HepG2 (cell line): ENCODE measurements around the gene VPS54. TPM values are rescaled to one million over a fixed set of nuclear protein-coding genes. Genes with fewer than 3 reads are reported as not detected.
A peak's percentile ranks its signal among the peaks of the same experiment; 100 is the strongest.

Experiments used
- ATAC-seq: fragments of 200-7000 bp; cut with Tn5 transposase; 3 replicates; pipeline ENCODE4 v1.9.1; 2020; ENCODE audit warnings: mild to moderate bottlenecking, moderate library complexity
- BruUV-seq: library from RNA; stranded (reverse); fragments of 400-500 nt; replicated peaks from 2 replicates; lab custom pipeline; 2021; lab: Mats Ljungman, UMichigan
- CTCF ChIA-PET: fragments of 300-600 bp; formaldehyde crosslinking; extraction: SDS; loops from one replicate; lab custom pipeline; 2021; ENCODE audit warnings: low total read pairs, inconsistent platforms, low intra/inter-chr PET ratio; lab: Yijun Ruan, JAX
- POLR2A ChIA-PET: fragments of 350-600 bp; sonication (Branson Sonifier 250); formaldehyde crosslinking; loops from one replicate; lab custom pipeline; 2020; ENCODE audit warnings: antibody characterized with exemption, inconsistent platforms; lab: Yijun Ruan, JAX
- DNase-seq: peaks from one replicate; pipeline ENCODE4 v3.0.0-alpha.2; 2015; ENCODE audit warnings: low spot score
- FAIRE-seq: peaks from 3 replicates; lab custom pipeline; 2011; peaks lifted over from hg19 to GRCh38; lab: Jason Lieb, UNC
- H2AFZ ChIP-seq: one replicate; pipeline ENCODE4 v1.6.1; 2011; ENCODE audit warnings: low read length, inconsistent platforms
- H3K27ac ChIP-seq: fragments of 300-600 bp; 3 replicates; pipeline ENCODE4 v1.8.0; 2011; ENCODE audit warnings: mixed run types, mild to moderate bottlenecking, mixed read lengths, low read length, inconsistent platforms; ENCODE audit not compliant: insufficient read depth; ENCODE audit errors: extremely low read length
- H3K27me3 ChIP-seq, 2 experiments: fragments of 200-600 bp in 1 of 2; 2 replicates in 1 of 2; 3 replicates in 1 of 2; pipeline versions ENCODE4 v1.6.0 to v1.8.0; 2011; ENCODE audit warnings: low read length in 2 of 2, mild to moderate bottlenecking in 2 of 2, moderate library complexity in 2 of 2, inconsistent platforms in 1 of 2; ENCODE audit not compliant: insufficient read depth in 2 of 2, control insufficient read depth in 1 of 2
- H3K36me3 ChIP-seq, 2 experiments: fragments of 200-600 bp in 1 of 2; replicated peaks in 1 of 2; 2 replicates in 1 of 2; 3 replicates in 1 of 2; pipeline versions ENCODE4 v1.5.1 to v1.8.0; 2011; ENCODE audit warnings: low read length in 2 of 2, inconsistent platforms in 1 of 2; ENCODE audit not compliant: insufficient read depth in 2 of 2, control insufficient read depth in 1 of 2
- H3K4me1 ChIP-seq: 2 replicates; pipeline ENCODE4 v1.5.1; 2012; ENCODE audit warnings: low read length, inconsistent platforms; ENCODE audit not compliant: insufficient read depth
- H3K4me2 ChIP-seq: 2 replicates; pipeline ENCODE4 v1.6.0; 2011; ENCODE audit warnings: low read depth, low read length, inconsistent platforms
- H3K4me3 ChIP-seq, 3 experiments: fragments of 200-600 bp in 1 of 3; sonication (generic), shearing (Covaris generic) in 1 of 3; replicated peaks in 1 of 3; 2 replicates each; pipeline ENCODE4 v1.5.1; 2011 to 2016; ENCODE audit warnings: low read length in 3 of 3, inconsistent platforms in 2 of 3, low read depth in 2 of 3, mild to moderate bottlenecking in 2 of 3, control low read depth in 1 of 3, mixed read lengths in 1 of 3; ENCODE audit not compliant: insufficient read depth in 1 of 3
- H3K79me2 ChIP-seq: one replicate; pipeline ENCODE4 v1.6.1; 2011; ENCODE audit warnings: low read length, inconsistent platforms; ENCODE audit not compliant: insufficient read depth
- H3K9ac ChIP-seq: 2 replicates; pipeline ENCODE4 v1.6.0; 2011; ENCODE audit warnings: mild to moderate bottlenecking, low read depth, low read length, inconsistent platforms; ENCODE audit not compliant: insufficient read depth
- H3K9me3 ChIP-seq: 2 replicates; pipeline ENCODE4 v1.5.1; 2012; ENCODE audit warnings: mild to moderate bottlenecking, low read length
- H4K20me1 ChIP-seq: 2 replicates; pipeline ENCODE4 v1.6.0; 2011; ENCODE audit warnings: inconsistent platforms, mild to moderate bottlenecking, low read length, moderate library complexity; ENCODE audit not compliant: insufficient read depth
- FOXA1 ChIP-seq, 2 experiments: fragments of 450-650 bp in 1 of 2; sonication (generic) in 1 of 2; formaldehyde crosslinking in 1 of 2; IDR thresholded peaks; 2 replicates each; pipeline versions ENCODE4 v1.4.0 to v1.6.1; 2016 to 2020; ENCODE audit warnings: missing genetic modification reagents in 1 of 2
- GABPA ChIP-seq, 2 experiments: IDR thresholded peaks; 2 replicates each; pipeline ENCODE4 v1.6.1; 2011 to 2016; ENCODE audit warnings: low read depth in 2 of 2, low read length in 1 of 2, missing biosample characterization in 1 of 2, missing genetic modification characterization in 1 of 2
- HDAC1 ChIP-seq: sonication (generic); formaldehyde crosslinking; IDR thresholded peaks from 2 replicates; pipeline ENCODE4 v1.5.1; 2020; ENCODE audit warnings: mild to moderate bottlenecking, missing genetic modification reagents
- KMT2B ChIP-seq: IDR thresholded peaks from 2 replicates; pipeline ENCODE4 v1.6.1; 2016; ENCODE audit warnings: missing genetic modification reagents, missing compliant biosample characterization
- MAFG ChIP-seq: sonication (generic); formaldehyde crosslinking; IDR thresholded peaks from 2 replicates; pipeline ENCODE4 v1.5.1; 2020; ENCODE audit warnings: mild to moderate bottlenecking, missing genetic modification reagents
- NFE2L2 ChIP-seq: fragments of 150-350 bp; IDR thresholded peaks from 2 replicates; pipeline ENCODE4 v1.6.1; 2014; ENCODE audit warnings: low read length
- PITX1 ChIP-seq: sonication (generic); formaldehyde crosslinking; IDR thresholded peaks from 2 replicates; pipeline ENCODE4 v1.5.1; 2020; ENCODE audit warnings: mild to moderate bottlenecking, missing genetic modification reagents
- SMYD3 ChIP-seq: sonication (generic); formaldehyde crosslinking; IDR thresholded peaks from 2 replicates; pipeline ENCODE4 v1.8.1; 2023; ENCODE audit warnings: mild to moderate bottlenecking, missing genetic modification reagents
- TCF12 ChIP-seq, 2 experiments: fragments of 450-650 bp in 1 of 2; sonication (generic) in 1 of 2; formaldehyde crosslinking in 1 of 2; IDR thresholded peaks; 2 replicates each; pipeline versions ENCODE4 v1.6.1 to v1.8.0; 2017 to 2022; ENCODE audit warnings: antibody characterized with exemption in 1 of 2, mild to moderate bottlenecking in 1 of 2, missing genetic modification reagents in 1 of 2, moderate library complexity in 1 of 2
- THYN1 ChIP-seq: sonication (generic); formaldehyde crosslinking; IDR thresholded peaks from 2 replicates; pipeline ENCODE4 v1.8.1; 2023; ENCODE audit warnings: low read depth, mild to moderate bottlenecking, moderate library complexity, missing genetic modification reagents, borderline replicate concordance
- ZC3H13 ChIP-seq: sonication (generic); formaldehyde crosslinking; IDR thresholded peaks from 2 replicates; pipeline ENCODE4 v1.8.1; 2023; ENCODE audit warnings: mild to moderate bottlenecking, missing genetic modification reagents, moderate library complexity
- ZNF652 ChIP-seq: IDR thresholded peaks from 2 replicates; pipeline ENCODE4 v1.6.1; 2016; ENCODE audit warnings: low read depth, borderline replicate concordance
- ZNF678 ChIP-seq: sonication (generic); formaldehyde crosslinking; IDR thresholded peaks from 2 replicates; pipeline ENCODE4 v1.4.0; 2020; ENCODE audit warnings: mild to moderate bottlenecking, missing genetic modification reagents
- ZNF766 ChIP-seq: sonication (generic); formaldehyde crosslinking; IDR thresholded peaks from 2 replicates; pipeline ENCODE4 v1.5.0; 2020; ENCODE audit warnings: missing genetic modification reagents, borderline replicate concordance
- ZNF782 ChIP-seq: sonication (generic); formaldehyde crosslinking; IDR thresholded peaks from 2 replicates; pipeline ENCODE4 v1.4.0; 2020; ENCODE audit warnings: missing genetic modification reagents, mild to moderate bottlenecking, borderline replicate concordance
- WGBS: methylation state at CpG from one replicate; pipeline ENCODE4 v1.1.6; 2017; ENCODE audit warnings: low lambda C conversion rate; 5-methylcytosine and 5-hydroxymethylcytosine counted together
- in situ Hi-C: cut with HindIII; loops from 2 replicates; pipeline ENCODE4 v1.10.0; 2017; ENCODE audit warnings: low pct_unique_long_range_greater_than_20kb; ENCODE audit not compliant: extremely low pct_ligation_motif_present
- intact Hi-C: fragments of 100-400 bp; cut with micrococcal nuclease; formaldehyde crosslinking; loops from one replicate; pipeline ENCODE4 v1.10.0; 2022; ENCODE audit not compliant: unreplicated experiment
- polyA plus RNA-seq, 8 experiments: library from polyadenylated mRNA; depleted of rRNA in 3 of 8; stranded (reverse) in 7 of 8; unstranded in 1 of 8; fragments of >200 nt; fragmentation: Illumina TruSeq in 4 of 8; extraction: Trizol in 4 of 8; gene quantifications; 2 replicates each; pipeline versions ENCODE4 v1.2.1 to v1.2.3, GENCODE V29; 2011 to 2016; ENCODE audit warnings: low read depth in 4 of 8, missing spikeins in 1 of 8, mixed read lengths in 1 of 8; ENCODE audit not compliant: insufficient read depth in 1 of 8
- total RNA-seq, 5 experiments: library from RNA; depleted of rRNA; stranded (reverse); fragments of >200 nt; fragmentation: Illumina TruSeq; extraction: Trizol; gene quantifications; 2 replicates each; pipeline ENCODE4 v1.2.3, GENCODE V29; 2016; ENCODE audit warnings: low read depth in 1 of 5
- TF ChIP-seq, protein P1 (sequence below): sonication (generic); formaldehyde crosslinking; IDR thresholded peaks from 2 replicates; pipeline ENCODE4 v1.9.0; 2022; ENCODE audit warnings: low read depth, missing genetic modification reagents
- TF ChIP-seq, protein P2 (sequence below): sonication (generic); formaldehyde crosslinking; IDR thresholded peaks from 2 replicates; pipeline ENCODE4 v1.4.0; 2020; ENCODE audit warnings: missing genetic modification reagents, borderline replicate concordance
- TF ChIP-seq, protein P3 (sequence below): IDR thresholded peaks from 2 replicates; pipeline ENCODE4 v1.6.1; 2016; ENCODE audit warnings: missing genetic modification reagents, missing compliant biosample characterization

Gene VPS54
- total and polyA plus RNA-seq, 2 of the 13 experiments (the other 11 are each of a cell fraction or from before 2014, with no cell fraction given), result 64.7 to 77.5 TPM

DNA sequence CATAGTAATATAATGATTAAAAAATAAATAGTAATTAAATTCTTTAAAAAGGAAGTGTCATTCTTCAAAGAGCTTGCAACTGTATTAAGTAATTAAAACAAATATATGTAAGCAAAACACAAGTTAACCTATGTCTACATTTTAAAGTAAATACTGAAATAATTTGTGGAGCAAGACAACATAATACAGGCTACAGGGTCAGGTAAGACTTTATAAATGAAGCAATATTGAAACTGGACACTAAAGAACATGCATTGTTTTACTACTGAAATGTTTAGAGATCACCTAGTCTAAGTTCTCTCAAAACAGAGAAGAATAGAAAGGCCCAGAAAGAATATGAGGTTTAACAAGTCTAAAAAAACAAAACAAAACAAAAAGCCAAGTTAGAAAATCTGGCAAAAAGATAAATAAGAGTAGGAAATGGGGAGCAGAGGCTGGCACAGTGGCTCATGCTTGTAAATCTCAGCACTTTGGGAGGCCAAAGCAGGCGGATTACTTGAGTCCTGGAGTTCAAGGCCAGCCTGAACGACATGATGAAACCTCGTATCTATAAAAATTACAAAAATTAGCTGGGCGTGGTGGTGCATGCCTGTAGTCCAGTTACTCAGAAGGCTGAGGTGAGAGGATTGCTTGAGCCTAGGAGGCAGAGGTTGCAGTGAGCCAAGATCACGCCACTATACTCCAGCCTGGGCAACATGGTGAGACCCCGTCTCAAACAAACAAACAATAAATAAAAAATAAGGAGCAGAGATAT lies 34.4 kb downstream of the VPS54 start:
- Histone ChIP-seq H3K4me3 (peak overlapping the region in 2 of 3 experiments; percentile 5 to 27; a peak in 2 of 6 replicates), H3K27me3 (no peaks in the 10 kb centered on the region), H3K4me2 (peak overlapping the region; percentile 62), H4K20me1 (no peaks in the 10 kb centered on the region), H3K9me3 (no peaks in the 10 kb centered on the region), H3K79me2 (peaks cover 72% of the 10 kb centered on the region), H3K36me3 (peaks cover 1 to 31% of the 10 kb centered on the region in 2 experiments), H3K9ac (peak overlapping the region; percentile 52), H3K4me1 (peaks cover 96% of the 10 kb centered on the region), H3K27ac (peak overlapping the region; percentile 81), H2AFZ (no peak overlapping the region)
- ChIA-PET CTCF (no interaction called here), POLR2A (interaction anchor here (0.8 to 1.8 kb wide), 8 partner anchors 9 to 143 kb away, joined by 3 to 9 read pairs (median 6); partner anchors contain the start of gene UGP2)
- FAIRE-seq (peak; percentile 15), DNase-seq (peak; percentile 94), ATAC-seq (peak; percentile 77)
- 6% methylated on average over 6 of the region's 6 CpGs for WGBS
- no TSS peak for BruUV-seq
- intact Hi-C loops, result loop anchor here (1.0 to 5.0 kb wide), 3 partner anchors 9 to 42 kb away; no protein-coding TSS in a partner anchor
- in situ Hi-C loops, result no loop called here
- TF ChIP-seq ZC3H13 (CRISPR knock-in tag) (no peak), MAFG (CRISPR knock-in tag) (no peak), ZNF652 (CRISPR knock-in tag) (no peak), FOXA1 (IDR thresholded peaks at IDR 0.05) (no peak; the same call in 1 of the 2 replicates), FOXA1 (CRISPR knock-in tag; IDR thresholded peaks at IDR 0.05) (peak; percentile 61; the same call in 1 of the 2 replicates), ZNF766 (CRISPR knock-in tag) (peak; percentile 70; the same call in 1 of the 2 replicates), GABPA (IDR thresholded peaks at IDR 0.05; ENCODE audit: low read depth, low read length) (no peak), GABPA (CRISPR knock-in tag; IDR thresholded peaks at IDR 0.05; ENCODE audit: low read depth) (peak; percentile 27; the same call in 1 of the 2 replicates), KMT2B (no peak), ZNF782 (no peak; the same call in 1 of the 2 replicates), HDAC1 (peak; percentile 21; the same call in 1 of the 2 replicates), SMYD3 (CRISPR knock-in tag) (0 out of 2 replicates have a peak, but pooled peaks have one; percentile 16), ZNF678 (CRISPR knock-in tag) (no peak), NFE2L2 (no peak), THYN1 (CRISPR knock-in tag) (0 out of 2 replicates have a peak, but pooled peaks have one; percentile 58), PITX1 (CRISPR knock-in tag) (peak; percentile 95), TCF12 (IDR thresholded peaks at IDR 0.05) (no peak), TCF12 (CRISPR knock-in tag; IDR thresholded peaks at IDR 0.05) (no peak)
- TF ChIP-seq, protein P1, sequence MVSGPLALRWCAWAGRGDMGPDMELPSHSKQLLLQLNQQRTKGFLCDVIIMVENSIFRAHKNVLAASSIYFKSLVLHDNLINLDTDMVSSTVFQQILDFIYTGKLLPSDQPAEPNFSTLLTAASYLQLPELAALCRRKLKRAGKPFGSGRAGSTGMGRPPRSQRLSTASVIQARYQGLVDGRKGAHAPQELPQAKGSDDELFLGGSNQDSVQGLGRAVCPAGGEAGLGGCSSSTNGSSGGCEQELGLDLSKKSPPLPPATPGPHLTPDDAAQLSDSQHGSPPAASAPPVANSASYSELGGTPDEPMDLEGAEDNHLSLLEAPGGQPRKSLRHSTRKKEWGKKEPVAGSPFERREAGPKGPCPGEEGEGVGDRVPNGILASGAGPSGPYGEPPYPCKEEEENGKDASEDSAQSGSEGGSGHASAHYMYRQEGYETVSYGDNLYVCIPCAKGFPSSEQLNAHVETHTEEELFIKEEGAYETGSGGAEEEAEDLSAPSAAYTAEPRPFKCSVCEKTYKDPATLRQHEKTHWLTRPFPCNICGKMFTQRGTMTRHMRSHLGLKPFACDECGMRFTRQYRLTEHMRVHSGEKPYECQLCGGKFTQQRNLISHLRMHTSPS (CRISPR knock-in tag), result no peak
- TF ChIP-seq, protein P2, sequence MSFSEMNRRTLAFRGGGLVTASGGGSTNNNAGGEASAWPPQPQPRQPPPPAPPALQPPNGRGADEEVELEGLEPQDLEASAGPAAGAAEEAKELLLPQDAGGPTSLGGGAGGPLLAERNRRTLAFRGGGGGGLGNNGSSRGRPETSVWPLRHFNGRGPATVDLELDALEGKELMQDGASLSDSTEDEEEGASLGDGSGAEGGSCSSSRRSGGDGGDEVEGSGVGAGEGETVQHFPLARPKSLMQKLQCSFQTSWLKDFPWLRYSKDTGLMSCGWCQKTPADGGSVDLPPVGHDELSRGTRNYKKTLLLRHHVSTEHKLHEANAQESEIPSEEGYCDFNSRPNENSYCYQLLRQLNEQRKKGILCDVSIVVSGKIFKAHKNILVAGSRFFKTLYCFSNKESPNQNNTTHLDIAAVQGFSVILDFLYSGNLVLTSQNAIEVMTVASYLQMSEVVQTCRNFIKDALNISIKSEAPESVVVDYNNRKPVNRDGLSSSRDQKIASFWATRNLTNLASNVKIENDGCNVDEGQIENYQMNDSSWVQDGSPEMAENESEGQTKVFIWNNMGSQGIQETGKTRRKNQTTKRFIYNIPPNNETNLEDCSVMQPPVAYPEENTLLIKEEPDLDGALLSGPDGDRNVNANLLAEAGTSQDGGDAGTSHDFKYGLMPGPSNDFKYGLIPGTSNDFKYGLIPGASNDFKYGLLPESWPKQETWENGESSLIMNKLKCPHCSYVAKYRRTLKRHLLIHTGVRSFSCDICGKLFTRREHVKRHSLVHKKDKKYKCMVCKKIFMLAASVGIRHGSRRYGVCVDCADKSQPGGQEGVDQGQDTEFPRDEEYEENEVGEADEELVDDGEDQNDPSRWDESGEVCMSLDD (CRISPR knock-in tag), result 0 out of 2 replicates have a peak, but pooled peaks have one; percentile 30
- TF ChIP-seq, protein P3, sequence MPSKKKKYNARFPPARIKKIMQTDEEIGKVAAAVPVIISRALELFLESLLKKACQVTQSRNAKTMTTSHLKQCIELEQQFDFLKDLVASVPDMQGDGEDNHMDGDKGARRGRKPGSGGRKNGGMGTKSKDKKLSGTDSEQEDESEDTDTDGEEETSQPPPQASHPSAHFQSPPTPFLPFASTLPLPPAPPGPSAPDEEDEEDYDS (CRISPR knock-in tag), result peak; percentile 29; the same call in 1 of the 2 replicates
